SU-DHL-6 (cell line): Measurements from ENCODE around the gene SLC35A2.

Experiments
- CTCF ChIP-seq: fragments of 200-600 bp; sonication (generic); IDR thresholded peaks from one replicate; pipeline ENCODE4 v1.5.1; 2017; ENCODE audit warnings: antibody characterized with exemption, mild to moderate bottlenecking, low read length, moderate library complexity; ENCODE audit not compliant: insufficient read depth, poor library complexity, severe bottlenecking
- EZH2phosphoT487 ChIP-seq: fragments of 200-600 bp; sonication (generic), shearing (Covaris generic); conservative IDR thresholded peaks from 2 replicates; pipeline ENCODE4 v1.6.1; 2018; ENCODE audit warnings: mild to moderate bottlenecking, antibody characterized with exemption, low read length, moderate library complexity, mixed read lengths

GRCh38 chrX:48919947-48920717, 8.7 kb upstream of the SLC35A2 start:
- TF ChIP-seq CTCF (no peak), EZH2phosphoT487 (no peak)
